ENCODE data around the gene LGALS13. TPM values are rescaled to one million over a fixed set of nuclear protein-coding genes. Genes with fewer than 3 reads are reported as not detected.

LGALS13 gene
- total RNA-seq, 1 experiment from 2014 or later: not detected

DNA sequence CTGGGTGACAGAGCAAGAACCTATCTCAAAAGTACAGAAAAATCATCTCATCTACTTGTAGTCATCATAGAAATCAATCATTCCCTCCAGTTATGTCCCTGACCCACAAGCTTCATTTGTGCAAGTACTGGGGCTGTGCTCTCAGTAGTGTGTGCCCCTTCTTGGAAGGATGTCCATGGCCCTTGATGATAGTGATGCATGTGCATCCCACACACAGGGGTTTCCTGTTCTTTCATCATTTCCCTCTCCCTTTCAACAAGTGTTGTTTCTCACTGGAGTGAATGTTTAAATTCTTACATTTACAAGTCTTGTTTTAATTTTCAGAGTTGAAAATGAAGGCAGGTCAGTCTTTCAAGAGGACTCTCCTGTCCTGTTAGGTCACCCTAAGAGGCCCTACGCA lies 1.5 kb downstream of the LGALS13 start:
- no peak overlapping the region for H2AK5ac ChIP-seq (ENCODE audit: insufficient read length, low read length)
- H3K14ac ChIP-seq (ENCODE audit: insufficient read depth, low read length): no peak overlapping the region
- Mint-ChIP-seq H3K9me3 (peaks cover 3 to 5% of the 10 kb centered on the region in 2 experiments; a peak in 3 of 5 replicates), H3K4me3 (no peak overlapping the region), H3K36me3 (ENCODE audit: insufficient read depth in 1 of 3, low read depth in 3 of 3) (no peaks in the 10 kb centered on the region), H3K4me1 (peaks cover 9 to 11% of the 10 kb centered on the region in 2 experiments), H3K27me3 (ENCODE audit: low read depth) (peaks cover 15% of the 10 kb centered on the region), H3K27ac (no peak overlapping the region)
- no peak overlapping the region for H4K8ac ChIP-seq (replicated peaks; ENCODE audit: insufficient read length, low read depth, low read length)
- H3K27ac ChIP-seq (ENCODE audit: insufficient read length, low read depth, low read length): no peak overlapping the region
- H3K23ac ChIP-seq (ENCODE audit: insufficient read length, low read depth, low read length): no peak overlapping the region
- no peak overlapping the region for H3K4ac ChIP-seq (ENCODE audit: low read depth, low read length)
- H3T11ph ChIP-seq (ENCODE audit: low read length): no peak overlapping the region
- no peak overlapping the region for H3K56ac ChIP-seq (ENCODE audit: insufficient read length, low read depth, low read length)
- no CpG with 5 or more reads among the region's 1 CpG for WGBS (ENCODE audit: extremely low coverage, insufficient read length, low lambda C conversion rate)
- H3K27me3 ChIP-seq (ENCODE audit: insufficient read depth, low read length): no peaks in the 10 kb centered on the region
- no peak overlapping the region for H2BK20ac ChIP-seq (ENCODE audit: low read depth, low read length, poor library complexity, severe bottlenecking)
- no peak overlapping the region for H3K18ac ChIP-seq (ENCODE audit: insufficient read length, low read depth, low read length)
- no peak overlapping the region for H2BK15ac ChIP-seq (ENCODE audit: low read depth, low read length)
- TF ChIP-seq, protein P1, sequence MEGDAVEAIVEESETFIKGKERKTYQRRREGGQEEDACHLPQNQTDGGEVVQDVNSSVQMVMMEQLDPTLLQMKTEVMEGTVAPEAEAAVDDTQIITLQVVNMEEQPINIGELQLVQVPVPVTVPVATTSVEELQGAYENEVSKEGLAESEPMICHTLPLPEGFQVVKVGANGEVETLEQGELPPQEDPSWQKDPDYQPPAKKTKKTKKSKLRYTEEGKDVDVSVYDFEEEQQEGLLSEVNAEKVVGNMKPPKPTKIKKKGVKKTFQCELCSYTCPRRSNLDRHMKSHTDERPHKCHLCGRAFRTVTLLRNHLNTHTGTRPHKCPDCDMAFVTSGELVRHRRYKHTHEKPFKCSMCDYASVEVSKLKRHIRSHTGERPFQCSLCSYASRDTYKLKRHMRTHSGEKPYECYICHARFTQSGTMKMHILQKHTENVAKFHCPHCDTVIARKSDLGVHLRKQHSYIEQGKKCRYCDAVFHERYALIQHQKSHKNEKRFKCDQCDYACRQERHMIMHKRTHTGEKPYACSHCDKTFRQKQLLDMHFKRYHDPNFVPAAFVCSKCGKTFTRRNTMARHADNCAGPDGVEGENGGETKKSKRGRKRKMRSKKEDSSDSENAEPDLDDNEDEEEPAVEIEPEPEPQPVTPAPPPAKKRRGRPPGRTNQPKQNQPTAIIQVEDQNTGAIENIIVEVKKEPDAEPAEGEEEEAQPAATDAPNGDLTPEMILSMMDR (conservative IDR thresholded peaks at IDR 0.05): no peak
- no peaks in the 10 kb centered on the region for H4K20me1 ChIP-seq (ENCODE audit: control insufficient read depth, insufficient read depth, insufficient read length)
- H2BK120ac ChIP-seq (ENCODE audit: low read depth, low read length, poor library complexity, severe bottlenecking): no peak overlapping the region
- no peak overlapping the region for H2AFZ ChIP-seq (ENCODE audit: low read length)
- no peak overlapping the region for H4K5ac ChIP-seq (ENCODE audit: insufficient read length, low read depth, low read length)
- peaks cover 3% of the 10 kb centered on the region; the same call in 1 of the 2 replicates for H3K4me1 ChIP-seq (ENCODE audit: insufficient read depth, low read length)
- no peak overlapping the region for H2BK5ac ChIP-seq (ENCODE audit: insufficient read length, low read length)
- H3K79me2 ChIP-seq (ENCODE audit: insufficient read depth, low read length): no peaks in the 10 kb centered on the region
- no peaks in the 10 kb centered on the region for H3K9me3 ChIP-seq (ENCODE audit: control insufficient read depth, low read depth, low read length)
- no peaks in the 10 kb centered on the region for H3K79me1 ChIP-seq (ENCODE audit: insufficient read depth, low read depth, low read length, poor library complexity, severe bottlenecking)
- H2BK12ac ChIP-seq (ENCODE audit: insufficient read length, low read depth, low read length): no peak overlapping the region
- no peak for DNase-seq
- H3K9ac ChIP-seq (ENCODE audit: extremely low read depth, insufficient read length, low read length): no peak overlapping the region
- no peak overlapping the region for H3K4me2 ChIP-seq (ENCODE audit: insufficient read depth, insufficient read length, low read length)
- H3K23me2 ChIP-seq (ENCODE audit: insufficient read length, low read depth, low read length, poor library complexity, severe bottlenecking): no peaks in the 10 kb centered on the region
- no peak overlapping the region for H4K91ac ChIP-seq (ENCODE audit: insufficient read length, low read depth, low read length)
